Measurements from ENCODE around the gene OTX2.

The OTX2 gene

GRCh38 chr14:56841611-56842010 lies 31.3 kb upstream of the OTX2 start:
- Histone ChIP-seq H3K4me3 (ENCODE audit: low read depth, low read length) (no peak overlapping the region), H3K9me3 (ENCODE audit: control insufficient read depth, insufficient read depth, low read depth, low read length) (no peaks in the 10 kb centered on the region), H3K4me1 (ENCODE audit: control insufficient read depth, insufficient read depth, low read length) (no peaks in the 10 kb centered on the region), H3K36me3 (ENCODE audit: control insufficient read depth in 2 of 2, insufficient read depth in 1 of 2, low read length in 2 of 2) (no peaks in the 10 kb centered on the region), H3K27ac (ENCODE audit: extremely low read depth, low read depth, low read length) (no peak overlapping the region)
- TF ChIP-seq ZFP3 (tag by site-specific recombination; IDR thresholded peaks at IDR 0.05; ENCODE audit: low read depth) (no peak), ZNF350 (tag by site-specific recombination; IDR thresholded peaks at IDR 0.05) (no peak), REPIN1 (tag by site-specific recombination; IDR thresholded peaks at IDR 0.05; ENCODE audit: low read depth) (no peak), ZFP37 (tag by site-specific recombination; IDR thresholded peaks at IDR 0.05) (no peak), ZNF660 (tag by site-specific recombination; IDR thresholded peaks at IDR 0.05) (no peak), ZNF24 (tag by site-specific recombination; IDR thresholded peaks at IDR 0.05) (no peak), SETDB1 (IDR thresholded peaks at IDR 0.05; ENCODE audit: insufficient read length, low read length) (no peak), ZNF639 (tag by site-specific recombination; IDR thresholded peaks at IDR 0.05) (no peak), ZNF148 (tag by site-specific recombination; IDR thresholded peaks at IDR 0.05; ENCODE audit: borderline replicate concordance) (no peak), ZNF404 (tag by site-specific recombination; IDR thresholded peaks at IDR 0.05) (no peak), TCF7L2 (IDR thresholded peaks at IDR 0.05; ENCODE audit: borderline replicate concordance, low read depth, low read length) (no peak), ZBTB8A (tag by site-specific recombination; IDR thresholded peaks at IDR 0.05) (no peak), ZNF366 (tag by site-specific recombination; conservative IDR thresholded peaks at IDR 0.05) (no peak), ZNF37A (tag by site-specific recombination; IDR thresholded peaks at IDR 0.05) (no peak)
- TF ChIP-seq, protein P1, sequence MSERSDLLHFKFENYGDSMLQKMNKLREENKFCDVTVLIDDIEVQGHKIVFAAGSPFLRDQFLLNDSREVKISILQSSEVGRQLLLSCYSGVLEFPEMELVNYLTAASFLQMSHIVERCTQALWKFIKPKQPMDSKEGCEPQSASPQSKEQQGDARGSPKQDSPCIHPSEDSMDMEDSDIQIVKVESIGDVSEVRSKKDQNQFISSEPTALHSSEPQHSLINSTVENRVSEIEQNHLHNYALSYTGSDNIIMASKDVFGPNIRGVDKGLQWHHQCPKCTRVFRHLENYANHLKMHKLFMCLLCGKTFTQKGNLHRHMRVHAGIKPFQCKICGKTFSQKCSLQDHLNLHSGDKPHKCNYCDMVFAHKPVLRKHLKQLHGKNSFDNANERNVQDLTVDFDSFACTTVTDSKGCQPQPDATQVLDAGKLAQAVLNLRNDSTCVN (tag by site-specific recombination; optimal IDR thresholded peaks at IDR 0.05): no peak
- CTCF ChIA-PET: no interaction called here
- POLR2A ChIA-PET: no interaction called here

DNA sequence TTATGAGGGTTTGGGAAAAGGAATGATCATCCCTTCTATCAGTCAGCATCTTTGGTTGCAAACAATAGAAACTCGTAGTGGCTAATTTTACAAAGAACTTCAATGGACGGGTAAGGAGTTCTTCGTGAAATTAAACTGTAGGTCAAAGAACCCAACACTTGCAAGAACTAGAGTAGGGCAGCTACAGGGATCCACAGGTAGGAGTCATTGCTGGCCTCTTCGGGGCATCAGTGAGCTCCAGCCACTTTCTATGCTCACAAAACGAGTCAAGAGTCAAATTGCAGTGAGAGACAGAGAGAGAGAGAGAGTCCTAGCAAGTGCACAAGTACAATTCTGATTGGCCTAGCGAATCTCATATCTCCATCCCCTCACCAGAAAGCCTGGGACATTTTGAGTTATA lies 29.9 kb upstream of the OTX2 start:
- Histone ChIP-seq H3K27ac (ENCODE audit: extremely low read depth, low read depth, low read length) (no peak overlapping the region), H3K36me3 (ENCODE audit: control insufficient read depth in 2 of 2, insufficient read depth in 1 of 2, low read length in 2 of 2) (no peaks in the 10 kb centered on the region), H3K9me3 (ENCODE audit: control insufficient read depth, insufficient read depth, low read depth, low read length) (no peaks in the 10 kb centered on the region), H3K4me3 (ENCODE audit: low read depth, low read length) (no peak overlapping the region), H3K4me1 (ENCODE audit: control insufficient read depth, insufficient read depth, low read length) (no peaks in the 10 kb centered on the region)
- no peak for TF ChIP-seq ZNF248 (tag by site-specific recombination; IDR thresholded peaks at IDR 0.05)
- no peak for TF ChIP-seq ZNF791 (tag by site-specific recombination; IDR thresholded peaks at IDR 0.05)
- no peak for TF ChIP-seq SP7 (tag by site-specific recombination; IDR thresholded peaks at IDR 0.05)
- no peak for TF ChIP-seq ZEB2 (tag by site-specific recombination; IDR thresholded peaks at IDR 0.05)
- TF ChIP-seq ZNF548 (tag by site-specific recombination; IDR thresholded peaks at IDR 0.05): no peak
- no peak for TF ChIP-seq OVOL3 (tag by site-specific recombination; IDR thresholded peaks at IDR 0.05)
- TF ChIP-seq SCRT2 (tag by site-specific recombination; IDR thresholded peaks at IDR 0.05): no peak
- no peak for TF ChIP-seq RBAK (tag by site-specific recombination; IDR thresholded peaks at IDR 0.05)
- CTCF ChIA-PET: no interaction called here
- POLR2A ChIA-PET: no interaction called here

Data from HEK293 (cell line).